Liver (tissue), 3 donors: ENCODE results near the gene THBS2.

Source experiments
- ATF3 ChIP-seq: IDR thresholded peaks from 2 replicates; pipeline ENCODE4 v1.6.1; 2016; ENCODE audit warnings: antibody characterized with exemption
- CTCF ChIP-seq: fragments of 150-350 bp; IDR thresholded peaks from 2 replicates; pipeline ENCODE4 v1.5.1; 2017; ENCODE audit warnings: improper control_type of control experiment, low read depth, low read length; ENCODE audit not compliant: missing input control
- EGR1 ChIP-seq, 2 donors: IDR thresholded peaks; 2 replicates each; pipeline ENCODE4 v1.6.1; 2016 to 2018; ENCODE audit warnings: antibody characterized with exemption in 2 of 2, low read depth in 2 of 2
- FOXA1 ChIP-seq: IDR thresholded peaks from 2 replicates; pipeline ENCODE4 v1.6.1; 2016; ENCODE audit warnings: antibody characterized with exemption
- FOXA2 ChIP-seq: IDR thresholded peaks from 2 replicates; pipeline ENCODE4 v1.6.1; 2016; ENCODE audit warnings: antibody characterized with exemption
- GABPA ChIP-seq, 2 donors: IDR thresholded peaks in 1 of 2; conservative IDR thresholded peaks in 1 of 2; 2 replicates each; pipeline ENCODE4 v1.6.1; 2016; ENCODE audit warnings: antibody characterized with exemption in 2 of 2, mild to moderate bottlenecking in 1 of 2, moderate library complexity in 1 of 2
- HNF4A ChIP-seq, 2 donors: conservative IDR thresholded peaks; 2 replicates each; pipeline ENCODE4 v1.6.1; 2016; ENCODE audit warnings: antibody characterized with exemption in 2 of 2, mild to moderate bottlenecking in 2 of 2
- JUND ChIP-seq, 2 donors: IDR thresholded peaks; 2 replicates each; pipeline ENCODE4 v1.6.1; 2016; ENCODE audit warnings: antibody characterized with exemption in 2 of 2
- MAX ChIP-seq: IDR thresholded peaks from 2 replicates; pipeline ENCODE4 v1.6.1; 2016; ENCODE audit warnings: antibody characterized with exemption
- RAD21 ChIP-seq, 2 donors: IDR thresholded peaks; 2 replicates each; pipeline ENCODE4 v1.6.1; 2016; ENCODE audit warnings: antibody characterized with exemption in 2 of 2, mild to moderate bottlenecking in 2 of 2
- REST ChIP-seq: IDR thresholded peaks from 2 replicates; pipeline ENCODE4 v1.6.1; 2016; ENCODE audit warnings: antibody characterized with exemption, mild to moderate bottlenecking
- RXRA ChIP-seq, 2 donors: IDR thresholded peaks; 2 replicates each; pipeline ENCODE4 v1.6.1; 2017 to 2018; ENCODE audit warnings: antibody characterized with exemption in 2 of 2, mild to moderate bottlenecking in 1 of 2
- TAF1 ChIP-seq: conservative IDR thresholded peaks from 2 replicates; pipeline ENCODE4 v1.6.1; 2016; ENCODE audit warnings: antibody characterized with exemption, mild to moderate bottlenecking
- YY1 ChIP-seq: IDR thresholded peaks from 2 replicates; pipeline ENCODE4 v1.6.1; 2016; ENCODE audit warnings: antibody characterized with exemption, mild to moderate bottlenecking
- donor health status: healthy.
- donor health status: healthy.

GRCh38 chr6:169185011-169185521 is 68.6 kb downstream of the THBS2 start:
- no peak for TF ChIP-seq CTCF
- TF ChIP-seq EGR1 (IDR thresholded peaks at IDR 0.05; ENCODE audit: low read depth in 2 of 2): no peak
- TF ChIP-seq REST: no peak
- no peak for TF ChIP-seq FOXA1
- no peak for TF ChIP-seq JUND (IDR thresholded peaks at IDR 0.05)
- no peak for TF ChIP-seq YY1
- TF ChIP-seq RAD21 (IDR thresholded peaks at IDR 0.05): no peak
- no peak for TF ChIP-seq TAF1
- no peak for TF ChIP-seq MAX
- TF ChIP-seq FOXA2: no peak
- TF ChIP-seq HNF4A (conservative IDR thresholded peaks at IDR 0.05): no peak
- no peak for TF ChIP-seq ATF3
- no peak for TF ChIP-seq GABPA (IDR thresholded peaks at IDR 0.05 in 1 of 2, conservative IDR thresholded peaks at IDR 0.05 in 1 of 2)
- TF ChIP-seq RXRA (IDR thresholded peaks at IDR 0.05): no peak
